Daoy (cell line): Measurements from ENCODE around the gene ADAT2. TPM values are rescaled to one million over a fixed set of nuclear protein-coding genes. Genes with fewer than 3 reads are reported as not detected.
"Not testable (repeated sequence)": the region's sequence is repeated elsewhere in the genome, so short reads cannot be mapped to it uniquely, and the experiment has no call there.

ENCODE experiments used
- DNase-seq: peaks from one replicate; pipeline ENCODE4 v3.0.0-alpha.2; 2015; ENCODE audit warnings: low read depth
- total RNA-seq: library from RNA; depleted of rRNA; stranded (reverse); fragments of >200 nt; shearing (Covaris generic); gene quantifications from 2 replicates; pipeline ENCODE4 v1.2.3, GENCODE V29; 2014; rRNA removed

The ADAT2 gene
- 5.4 and 10.6 TPM in 2 replicates for total RNA-seq

GRCh38 chr6:143450453-143451371 is at the start of gene ADAT2, which contains the start of gene PEX3:
TSS of gene ADAT2 (minus strand) at chr6:143450695. CDS start at chr6:143450658, 37 bp downstream.
TSS of gene PEX3 (plus strand) at chr6:143450805. CDS start at chr6:143451043, 238 bp downstream.
- peak; percentile 96 for DNase-seq

DNA sequence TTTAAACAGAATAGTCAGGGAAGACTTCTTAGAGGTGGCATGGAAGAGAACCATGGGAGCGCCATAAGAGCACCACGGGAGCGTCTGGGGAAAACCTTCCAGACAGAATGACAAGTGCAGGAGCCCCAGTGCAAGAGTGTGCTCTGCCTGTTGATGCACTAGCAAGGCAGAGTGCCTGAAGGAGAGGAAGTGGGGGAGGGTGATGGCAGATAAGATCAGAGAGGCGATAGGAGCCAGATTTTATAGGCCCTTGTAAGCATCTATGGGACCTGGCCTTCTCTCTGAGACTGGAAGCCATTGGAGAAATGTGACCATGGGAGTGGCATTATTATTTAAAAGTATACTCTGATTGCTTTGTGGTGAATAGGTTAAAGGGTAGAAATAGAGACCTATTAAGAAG is 47.9 kb upstream of the ADAT2 start:
- DNase-seq = no peak

DNA sequence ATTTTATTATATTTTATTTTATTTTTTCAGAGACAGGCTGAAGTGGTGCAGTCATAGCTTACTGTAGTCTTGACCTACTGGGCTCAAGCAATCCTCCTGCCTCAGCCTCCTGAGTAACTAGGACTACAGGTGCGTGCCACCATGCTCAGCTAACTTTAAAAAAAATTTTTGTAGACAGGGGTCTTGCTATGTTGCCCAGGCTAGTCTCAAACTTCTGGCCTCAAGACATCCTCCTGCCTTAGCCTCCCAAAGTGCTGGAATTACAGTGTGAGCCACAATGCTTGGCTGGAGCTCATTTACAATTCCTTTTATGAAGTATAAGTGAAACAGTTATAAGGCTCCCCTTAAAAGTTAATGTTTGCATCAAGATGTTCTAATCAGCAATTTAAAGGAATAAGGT is 46.5 kb upstream of the ADAT2 start:
- no peak for DNase-seq

GRCh38 chr6:143490775-143491174 is 40.3 kb upstream of the ADAT2 start:
- DNase-seq = peak; percentile 11

DNA sequence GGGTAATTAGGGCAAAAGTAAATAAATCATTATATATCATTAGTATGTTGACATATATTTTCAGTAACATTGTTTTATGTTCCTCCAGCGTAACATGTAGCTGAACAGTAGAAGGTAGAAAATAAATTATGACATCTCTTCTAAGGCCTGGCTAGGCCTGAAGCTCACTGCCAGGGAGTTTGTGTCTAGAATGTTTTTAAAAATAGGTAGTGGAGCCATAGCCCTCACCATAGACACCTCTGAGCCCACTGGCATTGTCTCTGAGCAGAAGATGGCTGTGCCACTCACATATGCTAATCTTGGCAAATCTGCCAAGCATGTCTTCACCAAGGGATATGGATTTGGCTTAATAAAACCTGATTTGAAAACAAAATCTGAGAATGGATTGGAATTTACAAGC is 39.7 kb upstream of the ADAT2 start:
- no peak for DNase-seq

DNA sequence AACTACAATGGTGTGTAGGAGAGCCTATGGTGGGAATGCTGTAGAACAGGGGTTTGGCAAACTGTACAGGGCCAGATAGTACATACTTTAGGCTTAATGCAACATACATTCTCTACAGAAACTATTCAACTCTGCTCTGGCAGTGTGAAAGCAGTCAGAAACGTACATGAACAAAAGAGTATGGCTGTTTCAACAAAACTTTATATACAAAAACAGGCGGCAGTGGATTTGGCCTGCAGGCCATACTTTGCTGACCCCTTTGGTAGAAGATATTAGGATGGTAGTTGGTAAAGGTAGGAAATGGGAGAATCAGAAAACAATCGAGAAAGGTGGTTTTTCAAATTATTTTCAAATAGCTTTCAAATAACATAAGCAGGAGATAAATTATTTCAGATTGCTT is 36.3 kb upstream of the ADAT2 start:
- DNase-seq = no peak

- no peak for DNase-seq
Measured at GRCh38 chr6:143485967-143486366, 35.5 kb upstream of the ADAT2 start.

GRCh38 chr6:143482593-143482992 is 32.1 kb upstream of the ADAT2 start:
- no peak for DNase-seq

GRCh38 chr6:143478479-143479062 is 28.1 kb upstream of the ADAT2 start:
- no peak for DNase-seq

DNA sequence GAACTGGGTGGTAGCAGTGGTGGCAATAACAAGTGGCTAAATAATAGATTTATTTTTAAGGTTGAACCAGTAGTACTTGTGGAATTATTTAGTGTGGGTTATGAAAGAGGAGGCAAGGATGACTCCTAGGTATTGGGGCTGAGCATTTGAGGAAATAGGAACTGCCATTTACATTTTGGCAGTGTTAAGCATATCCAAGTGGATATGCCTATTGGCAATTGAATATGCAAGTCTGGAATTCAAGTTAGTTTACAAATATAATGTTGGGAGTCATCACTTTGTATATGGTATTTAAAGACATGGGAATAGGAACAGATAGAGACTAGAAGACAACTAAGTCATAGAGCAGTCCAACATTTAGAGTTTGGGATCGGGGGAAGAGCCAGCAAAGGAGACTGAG is 26.1 kb upstream of the ADAT2 start:
- no peak for DNase-seq

DNA sequence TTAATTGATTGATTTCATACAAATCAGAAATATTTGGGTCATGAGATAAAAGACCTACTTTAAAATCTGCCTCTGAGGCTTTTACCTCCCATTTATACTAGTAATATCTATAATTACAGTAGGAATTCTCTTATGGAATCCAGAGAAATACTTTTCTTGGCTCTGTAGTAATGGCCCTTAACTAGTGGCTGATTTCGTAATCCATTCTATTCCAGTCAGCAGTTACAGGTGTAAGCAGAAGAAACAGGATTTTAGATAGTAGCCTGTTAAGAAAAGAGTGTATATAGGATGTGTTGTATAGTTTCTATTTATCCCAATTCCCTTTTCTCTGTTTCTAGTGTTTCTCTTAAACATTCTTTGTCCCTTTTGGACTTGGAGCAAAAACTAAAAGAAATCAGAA is 21.3 kb upstream of the ADAT2 start:
- DNase-seq = no peak

GRCh38 chr6:143468823-143469222 is 18.3 kb upstream of the ADAT2 start:
- DNase-seq = not testable (repeated sequence)

GRCh38 chr6:143468026-143468425 is 17.5 kb upstream of the ADAT2 start:
- no peak for DNase-seq

- DNase-seq = no peak
Measured at GRCh38 chr6:143465546-143465945, 15.1 kb upstream of the ADAT2 start.

DNA sequence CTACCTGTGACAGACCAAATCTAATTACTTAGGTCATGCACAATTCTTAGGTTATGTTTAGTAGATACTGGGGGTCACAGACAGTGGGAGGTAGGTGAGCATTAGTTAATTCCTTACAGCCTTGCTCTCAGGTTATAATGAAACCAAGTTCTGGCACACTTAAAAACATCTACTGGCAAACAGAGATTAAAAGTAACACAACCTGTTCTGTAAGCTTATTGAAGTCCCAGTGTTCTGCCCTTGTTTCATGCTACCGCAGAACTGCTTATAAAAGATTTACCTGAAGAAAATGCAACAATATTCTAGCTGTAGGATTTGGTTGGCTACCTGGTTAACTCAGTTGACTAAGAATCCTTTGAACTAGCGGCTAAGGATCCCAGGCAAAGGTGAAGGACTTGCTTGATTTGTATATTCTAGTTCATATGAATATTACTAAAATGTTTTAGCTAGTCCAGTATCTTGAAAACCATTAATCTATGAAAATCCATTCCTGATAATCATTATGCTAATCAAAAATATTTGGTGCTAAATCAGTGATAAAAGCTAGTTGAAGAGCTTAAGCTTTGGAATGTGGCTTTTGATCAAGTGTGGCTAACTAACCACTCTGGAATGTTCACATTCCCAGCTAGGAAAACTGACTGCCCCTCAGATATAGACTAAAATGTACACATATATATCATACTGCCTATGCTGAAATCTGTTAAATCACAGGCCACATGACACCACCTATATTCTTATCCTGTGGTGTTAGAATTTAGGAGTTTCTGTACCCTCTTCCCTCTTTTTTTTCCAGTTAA is 7.3 kb upstream of the ADAT2 start:
- peak; percentile 15 for DNase-seq

- no peak for DNase-seq
Measured at GRCh38 chr6:143451531-143451930, 1.0 kb upstream of the ADAT2 start.

DNA sequence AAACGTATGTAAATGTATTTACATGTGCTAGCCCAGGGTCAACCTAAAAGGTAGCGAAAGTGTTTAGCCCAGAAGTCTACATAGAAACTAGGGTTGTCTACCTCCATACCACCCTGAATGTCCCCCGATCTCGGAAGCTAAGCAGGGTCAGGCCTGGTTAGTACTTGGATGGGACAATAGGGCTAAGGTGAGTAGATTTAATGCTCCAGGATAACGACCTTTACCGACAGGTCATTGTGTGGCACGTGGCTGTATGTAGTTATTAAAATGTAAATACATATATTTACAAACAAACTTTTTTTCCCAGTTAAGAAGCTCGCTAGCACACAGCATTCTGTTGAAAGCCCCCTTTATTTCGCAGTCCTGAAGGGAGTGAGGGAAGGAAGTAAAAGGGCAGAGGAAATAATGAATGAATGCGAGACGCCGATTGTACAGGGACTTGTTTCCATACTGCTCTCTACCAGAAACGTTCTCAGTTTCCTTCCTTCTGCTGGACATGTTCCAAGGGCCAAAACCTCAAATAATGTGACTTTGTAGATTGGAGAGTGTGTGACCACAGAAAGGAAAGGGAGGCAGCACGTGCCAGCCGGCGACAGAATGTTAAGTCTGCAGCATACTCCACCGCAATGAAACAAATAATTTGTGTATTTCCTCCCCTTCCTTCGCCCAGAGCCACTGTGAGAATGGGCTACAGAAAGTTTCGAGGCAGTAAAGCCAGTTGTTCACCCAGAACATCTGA is 612 bp downstream of the ADAT2 start:
- peak; percentile 36 for DNase-seq

GRCh38 chr6:143449082-143449713 is 1.3 kb downstream of the ADAT2 start:
- DNase-seq = no peak

DNA sequence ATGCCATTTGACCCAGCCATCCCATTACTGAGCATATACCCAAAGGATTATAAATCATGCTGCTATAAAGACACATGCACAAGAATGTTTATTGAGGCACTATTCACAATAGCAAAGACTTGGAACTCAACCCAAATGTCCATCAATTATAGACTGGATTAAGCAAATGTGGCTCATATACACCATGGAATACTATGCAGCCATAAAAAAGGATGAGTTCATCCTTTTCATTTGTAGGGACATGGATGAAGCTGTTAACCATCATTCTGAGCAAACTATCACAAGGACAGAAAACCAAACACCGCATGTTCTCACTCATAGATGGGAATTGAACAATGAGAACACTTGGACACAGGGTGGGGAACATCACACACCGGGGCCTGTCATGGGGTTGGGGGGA is 2.6 kb downstream of the ADAT2 start:
- DNase-seq = not testable (repeated sequence)

GRCh38 chr6:143443096-143443495 is 7.4 kb downstream of the ADAT2 start:
- DNase-seq = no peak
